GM18519 (cell line): ENCODE measurements around the gene EFCAB10.
"Not testable (repeated sequence)": the region's sequence is repeated elsewhere in the genome, so short reads cannot be mapped to it uniquely, and the experiment has no call there.

Experiments
- ATAC-seq: cut with Tn5 transposase; IDR thresholded peaks from one replicate; pipeline ENCODE4 v1.9.1; 2021; ENCODE audit warnings: mild to moderate bottlenecking, moderate library complexity; ENCODE audit not compliant: unreplicated experiment, low FRiP score

The EFCAB10 gene

DNA sequence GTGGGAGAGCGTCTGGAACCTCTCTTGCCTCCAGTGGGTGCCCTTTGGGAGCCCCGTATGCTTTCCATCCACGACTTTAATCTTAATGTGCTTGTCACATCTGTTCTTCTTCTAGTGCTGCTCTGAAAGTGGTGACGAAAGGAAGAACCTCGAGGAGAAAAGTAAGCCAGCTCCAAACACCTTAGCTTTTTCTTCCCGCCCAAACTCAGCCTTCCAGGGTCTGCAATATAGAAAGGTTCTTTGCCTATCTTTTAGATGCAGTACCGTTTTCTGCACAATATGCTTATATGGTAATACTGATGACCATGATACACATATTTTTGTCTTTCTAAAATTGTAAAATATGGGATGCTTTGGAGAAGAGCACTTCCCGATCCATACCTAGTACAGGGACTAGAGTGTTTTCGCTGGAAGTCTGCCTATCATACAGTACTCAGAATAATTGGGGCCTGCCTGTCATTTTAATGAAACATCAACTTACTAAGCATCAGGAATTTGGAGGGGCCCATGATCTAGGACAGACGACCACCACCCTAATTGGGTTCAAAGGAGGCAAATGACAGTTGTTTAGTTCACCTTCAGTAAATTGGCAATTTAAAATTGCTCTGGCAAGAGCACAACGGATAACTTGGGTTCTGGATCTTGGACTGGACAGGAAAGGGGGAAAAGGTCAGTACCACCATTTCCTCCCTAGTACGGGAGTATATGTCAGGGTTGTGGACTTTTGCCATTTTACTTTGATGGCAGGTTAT, 48.4 kb downstream of the EFCAB10 start:
- no peak for ATAC-seq

DNA sequence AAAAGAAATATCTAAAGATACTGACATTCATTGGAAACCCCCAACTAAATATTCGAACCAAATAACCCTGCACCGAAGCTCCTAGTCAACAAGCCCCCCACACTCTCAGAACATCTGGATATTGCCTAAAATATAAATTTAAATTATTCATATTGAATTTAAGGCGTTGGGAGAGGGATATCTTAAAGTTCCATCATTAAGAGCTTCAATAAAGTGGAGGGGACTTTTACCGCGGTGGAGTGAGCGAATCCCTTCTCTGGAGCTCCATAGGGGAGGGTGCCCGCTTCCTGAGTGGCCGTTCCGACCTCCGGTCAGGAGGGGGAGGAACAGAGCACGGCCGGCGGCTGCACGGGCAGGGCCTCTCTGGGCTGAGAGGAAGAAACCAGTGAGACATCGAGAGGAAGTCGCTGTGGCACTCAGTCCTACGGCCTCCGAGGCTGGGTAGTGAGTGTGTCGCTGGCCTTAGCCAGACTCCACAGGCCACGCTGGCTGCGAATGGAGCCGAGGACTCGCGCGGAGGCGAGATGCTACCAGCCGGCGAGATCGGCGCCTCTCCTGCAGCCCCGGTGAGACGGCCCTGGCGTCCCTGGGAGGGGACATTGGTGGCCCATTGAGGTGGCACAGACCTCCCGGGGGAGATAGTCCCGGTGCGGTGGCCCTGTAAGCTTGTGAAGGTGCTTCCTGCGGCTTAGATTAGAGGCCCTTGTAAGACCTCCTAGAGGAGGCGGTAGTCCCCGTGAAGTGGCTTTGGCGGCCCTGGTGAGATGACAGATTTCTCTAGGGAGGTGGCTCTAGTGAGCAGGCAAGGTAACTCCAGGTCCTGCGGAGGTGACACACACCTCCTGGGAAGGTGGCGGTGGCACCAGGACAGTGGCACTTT, 49.3 kb downstream of the EFCAB10 start, which contains the start of gene RINT1:
RINT1 (plus strand) TSS at position 410 of the 880 bp plus-strand sequence; CDS start at position 525, 115 bp downstream.
- ATAC-seq, result peak; percentile 93

DNA sequence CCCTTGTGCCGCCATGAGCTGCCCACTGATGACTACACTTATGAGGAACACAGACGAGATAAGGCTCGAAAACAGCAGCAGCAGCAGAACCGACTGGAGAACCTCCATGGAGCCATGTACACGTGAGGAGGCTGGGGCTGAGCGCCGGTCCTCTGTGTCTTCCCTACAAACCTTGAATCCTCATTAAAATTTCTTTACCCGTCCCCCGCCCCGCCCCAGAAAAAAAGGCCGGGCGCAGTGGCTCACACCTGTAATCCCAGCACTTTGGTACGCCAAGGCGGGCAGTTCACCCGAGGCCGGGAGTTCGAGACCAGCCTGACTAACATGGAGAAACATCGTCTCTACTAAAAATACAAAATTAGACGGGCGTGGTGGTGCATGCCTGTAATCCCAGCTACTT, 50.7 kb downstream of the EFCAB10 start:
- no peak for ATAC-seq

DNA sequence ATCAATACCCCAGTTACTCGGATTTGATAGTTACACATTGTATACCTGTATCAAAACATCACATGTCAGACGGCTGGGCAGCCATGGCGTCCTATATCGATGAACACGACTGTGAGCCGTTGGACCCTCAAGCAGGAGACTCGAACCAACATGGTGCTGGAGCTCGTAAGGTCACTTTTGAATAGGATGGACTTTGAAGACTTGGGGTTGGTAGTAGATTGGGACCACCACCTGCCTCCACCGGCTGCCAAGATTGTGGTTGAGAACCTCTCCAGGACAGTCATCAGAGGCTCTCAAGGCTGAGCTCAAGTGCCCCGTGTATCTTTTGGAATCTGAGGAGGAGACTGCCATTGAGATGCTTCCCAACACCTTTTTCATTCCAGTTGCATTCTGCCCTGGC, 51.2 kb downstream of the EFCAB10 start:
- no peak for ATAC-seq

DNA sequence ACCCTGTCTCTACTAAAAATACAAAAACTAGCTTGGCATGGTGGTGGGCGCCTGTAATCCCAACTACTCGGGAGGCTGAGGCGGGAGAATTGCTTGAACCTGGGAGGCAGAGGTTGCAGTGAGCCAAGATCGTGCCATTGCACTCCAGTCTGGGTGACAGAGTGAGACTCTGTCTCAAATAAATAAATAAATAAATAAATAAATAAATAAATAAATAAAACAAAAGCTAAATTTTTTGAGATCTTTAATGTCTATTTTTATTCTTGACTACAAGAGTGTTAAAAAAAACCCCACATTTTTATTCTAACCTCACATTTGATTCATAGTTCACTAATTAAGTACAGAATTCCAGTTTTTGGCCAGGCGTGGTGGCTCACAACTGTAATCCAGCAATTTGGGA, 53.6 kb downstream of the EFCAB10 start:
- ATAC-seq, result not testable (repeated sequence)

DNA sequence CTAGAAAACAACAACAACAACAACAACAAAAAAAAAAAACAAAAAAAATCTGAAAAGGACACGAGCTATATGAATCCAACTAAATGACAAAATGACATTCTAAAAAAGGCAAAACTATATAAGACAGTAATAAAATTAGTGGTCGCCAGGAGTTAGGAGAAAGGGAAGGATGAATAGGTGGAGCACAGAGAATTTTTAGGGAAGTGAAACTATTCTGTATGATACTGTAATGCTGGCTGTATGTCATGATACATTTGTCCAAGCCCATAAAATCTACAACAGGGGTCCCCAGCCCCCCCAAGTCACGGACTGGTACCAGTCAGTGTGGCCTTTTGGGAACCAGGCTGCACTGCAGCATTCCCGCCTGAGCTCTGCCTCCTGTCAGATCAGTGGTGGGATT, 56.5 kb downstream of the EFCAB10 start:
- no peak for ATAC-seq

DNA sequence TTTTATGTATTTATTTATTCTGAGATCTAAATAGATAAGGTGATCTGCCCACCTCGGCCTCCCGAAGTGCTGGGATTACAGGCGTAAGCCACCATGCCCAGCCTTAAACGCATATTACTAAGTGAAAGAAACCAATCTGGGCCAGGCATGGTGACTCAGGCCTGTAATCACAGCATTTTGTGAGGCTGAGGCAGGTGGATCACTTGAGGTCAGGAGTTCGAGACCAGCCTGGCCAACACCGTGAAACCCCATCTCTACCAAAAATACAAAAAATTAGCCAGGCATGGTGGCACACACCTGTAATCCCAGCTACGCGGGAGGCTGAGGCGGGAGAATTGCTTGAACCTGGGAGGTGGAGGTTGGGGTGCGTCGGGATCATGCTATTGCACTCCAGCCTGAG, 56.9 kb downstream of the EFCAB10 start:
- not testable (repeated sequence) for ATAC-seq

DNA sequence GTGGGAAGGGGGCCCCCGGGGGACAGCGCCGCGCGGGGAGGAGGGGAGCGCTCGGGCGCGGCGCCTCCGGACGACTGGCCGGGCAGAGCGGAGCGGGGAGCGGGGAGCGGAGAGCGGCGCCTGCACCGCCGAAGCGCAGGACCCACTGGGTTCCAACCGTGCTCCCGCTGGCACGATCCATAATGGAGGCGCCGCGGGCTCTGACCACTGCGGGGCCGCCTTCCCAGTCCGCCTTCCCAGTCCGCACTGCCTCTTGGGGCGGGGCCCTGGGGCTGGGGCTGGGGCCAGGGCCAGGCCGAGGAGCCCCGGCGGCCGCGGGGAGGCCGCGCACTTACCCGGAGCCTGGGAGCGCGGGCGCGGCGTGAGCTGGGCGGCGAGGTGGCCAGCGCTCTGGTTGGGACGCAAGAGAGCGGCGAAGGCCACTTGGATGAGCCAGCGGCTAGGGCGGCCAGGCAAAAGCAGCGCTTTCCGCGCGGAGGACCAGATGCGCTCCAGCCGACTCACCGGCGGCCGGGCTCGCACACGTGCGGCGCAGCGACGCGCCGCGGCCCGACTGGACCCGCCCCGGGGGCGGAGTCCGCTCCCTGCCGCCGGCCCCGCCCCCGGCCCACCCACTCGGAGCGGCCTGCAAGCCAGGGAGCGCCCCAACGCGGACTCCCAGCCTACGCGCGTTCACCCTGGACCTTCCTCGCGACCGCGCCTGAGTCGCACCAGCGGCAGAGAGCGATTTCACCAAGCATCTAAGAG, 59.4 kb downstream of the EFCAB10 start, which contains the start of gene PUS7:
PUS7 (minus strand) TSS at position 555 of the 747 bp plus-strand sequence. CDS start 13,759 bp downstream, outside the sequence.
- ATAC-seq, result peak; percentile 74

DNA sequence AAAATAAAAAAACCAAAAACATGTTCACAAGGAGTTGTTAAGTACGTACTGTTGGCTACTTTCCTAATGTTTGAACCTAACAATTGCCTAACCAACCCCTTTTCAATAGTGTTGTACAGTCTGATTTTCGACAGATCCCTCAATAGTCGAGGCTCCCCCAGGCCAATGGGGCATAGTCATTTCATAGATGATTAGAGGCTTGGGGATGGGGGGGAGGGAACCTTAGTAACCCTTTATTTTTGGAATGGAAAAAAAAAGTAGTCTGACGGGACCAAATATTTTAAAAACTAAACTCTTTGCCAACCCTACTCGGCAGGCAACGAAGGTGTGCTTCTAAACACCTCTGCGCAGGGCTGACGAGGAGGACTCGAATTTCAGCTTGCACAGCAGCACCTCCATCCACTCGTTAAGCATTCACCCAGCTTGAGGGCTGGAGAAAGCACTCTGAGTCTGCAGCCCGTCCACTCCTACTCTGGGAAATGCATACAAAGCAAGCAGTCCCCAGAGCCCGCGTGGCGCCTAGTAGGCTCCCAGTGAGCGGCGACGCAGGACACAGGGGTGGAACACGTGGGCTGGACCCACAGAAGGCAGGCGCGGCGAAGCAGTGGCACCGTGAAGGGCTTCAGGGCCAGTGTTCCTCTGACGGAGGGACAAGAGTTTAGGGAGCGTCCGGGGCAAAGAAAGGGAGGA, 60.1 kb downstream of the EFCAB10 start:
- peak; percentile 20 for ATAC-seq

DNA sequence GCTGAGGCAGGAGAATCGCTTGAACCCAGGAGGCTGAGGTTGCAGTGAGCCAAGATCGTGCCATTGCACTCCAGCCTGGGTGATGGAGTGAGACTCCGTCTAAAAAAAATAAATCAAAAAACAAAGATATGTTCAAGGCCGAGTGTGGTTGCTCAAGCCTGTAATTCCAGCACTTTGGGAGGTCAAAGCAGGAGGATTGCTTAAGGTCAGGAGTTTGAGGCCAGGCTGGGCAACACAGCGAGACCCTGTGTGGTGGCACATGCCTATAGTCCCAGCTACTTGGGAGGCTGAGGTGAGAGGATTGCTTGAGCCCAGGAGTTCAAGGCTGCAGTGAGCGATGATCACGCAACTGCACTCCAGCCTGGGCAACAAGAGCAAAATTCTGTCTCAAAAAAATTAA, 60.7 kb downstream of the EFCAB10 start:
- ATAC-seq, result not testable (repeated sequence)

DNA sequence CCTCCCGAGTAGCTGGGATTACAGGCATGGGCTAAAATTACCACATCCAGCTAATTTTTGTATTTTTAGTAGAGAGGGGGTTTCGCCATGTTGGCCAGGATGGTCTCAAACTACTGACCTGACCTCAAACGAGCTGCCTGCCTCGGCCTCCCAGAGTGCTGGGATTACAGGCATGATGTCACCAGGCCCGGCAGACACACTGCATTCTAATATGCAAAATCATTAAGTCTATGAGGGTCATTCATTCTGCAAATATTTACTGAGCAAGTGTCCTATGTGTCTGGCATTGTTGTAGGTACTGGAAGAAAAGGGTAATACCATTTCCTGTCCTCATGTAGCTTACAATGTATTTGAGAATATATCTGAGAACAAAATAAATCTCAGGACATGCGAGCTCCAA, 61.9 kb downstream of the EFCAB10 start:
- ATAC-seq, result no peak

DNA sequence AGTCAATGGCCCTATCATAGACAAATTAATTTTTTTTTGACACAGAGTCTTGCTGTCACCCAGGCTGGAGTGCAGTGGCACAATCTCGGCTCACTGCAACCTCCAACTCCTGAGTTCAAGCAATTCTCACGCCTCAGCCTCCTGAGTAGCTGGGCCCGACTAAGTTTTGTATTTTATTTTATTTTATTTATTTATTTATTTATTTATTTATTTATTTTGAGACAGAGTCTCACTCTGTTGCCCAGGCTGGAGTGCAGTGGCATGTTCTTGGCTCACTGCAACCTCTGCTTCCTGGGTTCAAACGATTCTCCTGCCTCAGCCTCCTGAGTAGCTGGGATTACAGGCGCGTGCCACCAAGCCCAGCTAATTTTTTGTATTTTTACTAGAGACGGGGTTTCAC, 65.7 kb downstream of the EFCAB10 start:
- ATAC-seq, result not testable (repeated sequence)
